Measurements from ENCODE around the gene SLC26A1.

The SLC26A1 gene

DNA sequence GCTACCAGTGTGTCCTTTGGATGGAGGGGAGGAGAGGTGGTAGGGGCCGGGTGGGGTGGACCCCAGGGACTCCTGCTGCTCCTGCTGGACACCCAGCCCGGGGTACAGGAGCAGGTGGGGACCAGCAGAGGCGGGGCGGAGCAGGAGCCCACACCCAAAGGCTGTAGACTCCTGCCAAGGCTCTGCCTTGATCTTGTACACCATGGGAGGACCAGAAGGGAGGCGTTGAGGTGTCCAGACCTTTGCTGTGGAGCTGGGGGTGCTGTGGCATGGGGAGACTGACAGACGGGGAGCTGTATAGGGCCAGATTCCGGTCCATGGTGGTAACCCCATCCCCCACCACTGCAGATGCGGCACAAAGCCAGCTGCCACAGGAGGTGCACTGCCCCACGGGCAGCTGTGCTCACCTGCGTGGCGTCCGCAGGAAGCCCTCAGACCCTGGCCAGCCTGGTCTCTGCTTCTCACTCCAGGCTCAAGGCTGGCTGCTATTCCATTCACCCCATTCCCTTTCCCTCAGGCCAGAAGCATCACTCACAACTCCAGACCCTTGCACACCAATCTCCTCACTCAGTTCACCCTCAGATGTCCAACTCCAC is 5.0 kb upstream of the SLC26A1 start:
- in situ Hi-C loops (cut with MboI; ENCODE audit: low pct_unique_long_range_greater_than_20kb, low sequenced_read_pairs, unreplicated experiment): no loop called here
- TF ChIP-seq, protein P1, sequence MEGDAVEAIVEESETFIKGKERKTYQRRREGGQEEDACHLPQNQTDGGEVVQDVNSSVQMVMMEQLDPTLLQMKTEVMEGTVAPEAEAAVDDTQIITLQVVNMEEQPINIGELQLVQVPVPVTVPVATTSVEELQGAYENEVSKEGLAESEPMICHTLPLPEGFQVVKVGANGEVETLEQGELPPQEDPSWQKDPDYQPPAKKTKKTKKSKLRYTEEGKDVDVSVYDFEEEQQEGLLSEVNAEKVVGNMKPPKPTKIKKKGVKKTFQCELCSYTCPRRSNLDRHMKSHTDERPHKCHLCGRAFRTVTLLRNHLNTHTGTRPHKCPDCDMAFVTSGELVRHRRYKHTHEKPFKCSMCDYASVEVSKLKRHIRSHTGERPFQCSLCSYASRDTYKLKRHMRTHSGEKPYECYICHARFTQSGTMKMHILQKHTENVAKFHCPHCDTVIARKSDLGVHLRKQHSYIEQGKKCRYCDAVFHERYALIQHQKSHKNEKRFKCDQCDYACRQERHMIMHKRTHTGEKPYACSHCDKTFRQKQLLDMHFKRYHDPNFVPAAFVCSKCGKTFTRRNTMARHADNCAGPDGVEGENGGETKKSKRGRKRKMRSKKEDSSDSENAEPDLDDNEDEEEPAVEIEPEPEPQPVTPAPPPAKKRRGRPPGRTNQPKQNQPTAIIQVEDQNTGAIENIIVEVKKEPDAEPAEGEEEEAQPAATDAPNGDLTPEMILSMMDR (IDR thresholded peaks at IDR 0.05; ENCODE audit: extremely low read depth, insufficient read depth, missing control alignments): no peak
- DNase-seq (ENCODE audit: low spot score): no peak

DNA sequence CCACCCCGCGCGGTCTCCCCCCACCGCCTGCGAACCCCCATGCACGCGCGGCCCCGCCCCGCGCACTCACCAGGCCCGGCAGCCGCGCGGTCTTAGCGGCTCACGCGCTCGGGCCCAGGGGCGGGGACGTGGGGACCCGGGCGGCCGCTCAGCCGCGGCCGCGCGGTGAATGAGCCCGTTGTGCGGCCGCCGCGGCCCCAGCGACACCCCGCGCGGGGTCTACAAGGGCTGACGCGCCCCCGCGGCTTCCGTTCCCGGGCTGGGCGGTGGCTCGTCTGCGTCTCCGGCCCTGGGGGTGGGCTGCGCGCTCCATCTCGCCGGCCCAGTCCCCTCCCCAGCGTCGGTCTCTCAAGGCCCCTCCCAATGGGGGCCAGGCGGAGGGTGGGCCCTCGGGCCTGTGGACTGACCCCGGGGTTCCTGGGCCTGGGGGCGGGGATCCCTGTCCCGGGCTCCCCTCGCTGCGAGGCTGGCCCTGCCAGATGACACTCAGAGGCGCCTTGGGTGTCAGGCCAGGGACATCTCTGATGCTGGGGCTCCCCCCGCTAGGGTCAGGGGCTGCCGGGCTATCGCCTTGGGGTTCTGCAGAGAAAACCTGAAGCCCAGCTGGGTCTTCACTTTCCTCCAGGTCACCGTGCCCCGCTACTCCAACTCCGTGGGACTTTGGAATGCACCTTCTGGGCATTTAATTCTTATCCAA is 4.3 kb upstream of the SLC26A1 start:
- in situ Hi-C loops (cut with MboI; ENCODE audit: low pct_unique_long_range_greater_than_20kb, low sequenced_read_pairs, unreplicated experiment): no loop called here
- TF ChIP-seq, protein P1 (IDR thresholded peaks at IDR 0.05; ENCODE audit: extremely low read depth, insufficient read depth, missing control alignments): no peak
- DNase-seq (ENCODE audit: low spot score): no peak

DNA sequence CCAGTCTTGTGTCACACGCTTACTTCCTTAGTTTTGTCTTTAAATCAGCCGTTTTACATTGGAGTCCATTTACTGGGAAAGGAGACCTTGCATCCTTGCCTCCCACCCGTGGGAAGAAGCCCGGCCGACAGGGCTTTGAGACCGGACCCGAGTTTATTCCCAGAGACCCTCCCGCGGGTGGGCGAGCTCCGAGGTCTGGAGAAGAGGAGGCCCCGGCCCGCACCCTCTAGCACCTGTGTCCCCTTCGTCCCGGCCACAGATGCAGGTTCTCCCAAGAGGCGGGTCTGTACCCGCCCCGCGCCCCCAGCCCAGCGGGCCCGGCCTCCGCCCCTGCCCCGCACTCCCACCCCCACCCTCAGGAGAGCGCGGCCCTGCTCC is 3.8 kb upstream of the SLC26A1 start:
- in situ Hi-C loops (cut with MboI; ENCODE audit: low pct_unique_long_range_greater_than_20kb, low sequenced_read_pairs, unreplicated experiment): no loop called here
- TF ChIP-seq, protein P1 (IDR thresholded peaks at IDR 0.05; ENCODE audit: extremely low read depth, insufficient read depth, missing control alignments): no peak
- no peak for DNase-seq (ENCODE audit: low spot score)

DNA sequence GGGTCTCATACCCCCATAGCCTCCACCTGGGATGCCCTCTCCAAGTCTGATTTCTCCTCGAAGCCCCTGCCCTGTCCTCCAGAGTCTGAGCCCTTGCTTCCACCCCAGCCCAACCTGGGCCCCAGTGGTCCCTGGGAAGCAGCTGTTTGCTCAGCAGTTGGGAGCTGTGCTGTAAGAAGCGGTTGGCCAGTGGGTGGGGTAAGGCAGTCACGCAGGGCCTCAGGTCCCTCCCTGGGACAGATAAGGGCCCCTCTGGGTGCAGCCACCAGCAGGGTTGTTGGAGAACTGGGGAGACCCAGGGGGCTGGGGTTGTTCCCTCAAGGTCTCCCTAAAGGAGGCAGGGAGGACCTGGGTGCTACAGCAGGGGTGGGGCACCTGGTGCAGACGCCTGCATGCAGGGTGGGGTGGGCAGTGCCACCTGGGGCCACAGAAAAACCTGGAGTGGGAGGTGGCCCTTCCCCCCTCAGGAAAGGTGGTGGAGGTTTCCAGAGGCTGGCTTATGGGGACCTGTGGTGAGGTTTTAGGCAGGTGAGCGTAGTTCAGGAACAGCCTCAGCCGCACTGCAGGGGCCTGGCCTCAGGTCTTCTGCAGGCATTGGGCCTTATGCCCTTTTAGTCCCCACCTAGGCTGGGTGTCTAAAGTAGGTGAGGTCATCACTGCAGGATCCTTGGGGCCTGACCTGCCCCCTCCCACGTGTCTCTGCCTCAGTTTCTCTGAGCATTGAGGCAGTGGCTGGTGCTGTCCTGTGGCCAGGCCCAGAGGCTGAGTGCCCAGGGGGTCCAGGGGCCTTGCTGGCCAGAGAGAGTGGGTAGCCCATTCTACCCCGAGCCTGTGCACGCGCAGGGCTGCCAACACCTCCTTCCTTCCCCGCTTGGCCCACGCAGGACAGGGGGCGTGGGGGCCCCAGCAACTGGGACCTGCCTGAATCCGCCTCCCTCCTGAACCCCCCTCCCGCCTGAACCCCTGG is 3.1 kb upstream of the SLC26A1 start:
- DNase-seq (ENCODE audit: low spot score): no peak
- TF ChIP-seq, protein P1 (IDR thresholded peaks at IDR 0.05; ENCODE audit: extremely low read depth, insufficient read depth, missing control alignments): no peak
- in situ Hi-C loops (cut with MboI; ENCODE audit: low pct_unique_long_range_greater_than_20kb, low sequenced_read_pairs, unreplicated experiment): no loop called here

DNA sequence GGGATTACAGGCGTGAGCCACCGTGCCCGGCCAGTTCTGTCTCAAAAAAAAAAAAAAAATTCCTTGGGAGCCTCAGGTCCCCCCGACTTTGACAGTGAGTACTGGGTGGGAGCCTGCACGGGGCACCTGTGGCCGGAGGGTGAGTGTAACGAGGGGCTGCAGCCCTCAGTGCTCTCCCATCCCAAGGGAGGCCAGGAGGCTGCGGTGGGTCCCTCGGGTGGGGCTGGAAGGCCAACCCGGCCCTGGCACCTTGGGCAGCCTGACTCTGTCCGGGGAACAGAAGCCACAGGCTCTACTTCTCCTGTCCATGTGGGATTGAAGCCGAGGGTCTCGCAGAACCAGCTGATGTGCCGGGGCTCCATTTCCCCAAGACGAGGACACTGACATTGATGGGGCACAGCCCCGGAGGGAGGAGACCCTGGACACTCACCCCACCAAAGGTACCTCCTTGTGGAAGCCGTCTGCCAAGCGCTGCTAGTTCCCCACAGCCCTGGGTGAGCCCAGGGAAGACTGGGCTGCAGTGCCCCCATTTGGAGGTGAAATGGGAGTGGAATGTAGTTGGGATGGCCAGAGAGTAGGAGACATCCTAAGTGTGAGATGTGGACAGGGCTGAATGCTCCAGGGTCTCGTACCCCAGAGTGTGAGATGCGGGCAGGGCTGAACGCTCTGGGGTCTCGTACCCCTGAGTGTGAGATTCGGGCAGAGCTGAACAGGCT is 2.3 kb upstream of the SLC26A1 start:
- in situ Hi-C loops (cut with MboI; ENCODE audit: low pct_unique_long_range_greater_than_20kb, low sequenced_read_pairs, unreplicated experiment): no loop called here
- DNase-seq (ENCODE audit: low spot score): no peak
- TF ChIP-seq, protein P1 (IDR thresholded peaks at IDR 0.05; ENCODE audit: extremely low read depth, insufficient read depth, missing control alignments): no peak
